IMR-90 (cell line): ENCODE measurements around the gene ARHGEF10L. TPM values are rescaled to one million over a fixed set of nuclear protein-coding genes. Genes with fewer than 3 reads are reported as not detected.

Experiments used
- ATAC-seq: fragments of 200-7000 bp; cut with Tn5 transposase; 2 replicates; pipeline ENCODE4 v1.9.1; 2020; ENCODE audit warnings: low read depth, mild to moderate bottlenecking, moderate library complexity
- BruUV-seq: library from RNA; stranded (reverse); fragments of 400-500 nt; replicated peaks from 2 replicates; lab custom pipeline; 2021; lab: Mats Ljungman, UMichigan
- CTCF ChIA-PET: fragments of 300-600 bp; formaldehyde crosslinking; extraction: SDS; loops from one replicate; lab custom pipeline; 2021; ENCODE audit warnings: antibody characterized with exemption; lab: Yijun Ruan, JAX
- POLR2A ChIA-PET: fragments of 300-600 bp; sonication (Branson Sonifier 250); formaldehyde crosslinking; loops from one replicate; lab custom pipeline; 2022; ENCODE audit warnings: antibody characterized with exemption; ENCODE audit not compliant: unreplicated experiment; lab: Charles Lee
- DNase-seq: peaks from one replicate; pipeline ENCODE4 v3.0.0; 2013
- H2AFZ ChIP-seq: replicated peaks from 2 replicates; pipeline ENCODE3; 2013; ENCODE audit warnings: low read length, mild to moderate bottlenecking; ENCODE audit not compliant: poor library complexity
- H2AK5ac ChIP-seq: 2 replicates; pipeline ENCODE4 v1.6.1; 2013; ENCODE audit warnings: low read depth, low read length, inconsistent platforms
- H2AK9ac ChIP-seq: replicated peaks from 2 replicates; pipeline ENCODE3; 2013; ENCODE audit warnings: mild to moderate bottlenecking, low read depth, low read length, moderate library complexity; ENCODE audit not compliant: poor library complexity
- H2BK120ac ChIP-seq: 2 replicates; pipeline ENCODE4 v1.6.1; 2013; ENCODE audit warnings: low read depth, low read length, inconsistent platforms
- H2BK15ac ChIP-seq: 3 replicates; pipeline ENCODE4 v1.6.1; 2013; ENCODE audit warnings: low read depth, low read length, inconsistent platforms
- H2BK20ac ChIP-seq: 2 replicates; pipeline ENCODE4 v1.6.1; 2013; ENCODE audit warnings: low read depth, mild to moderate bottlenecking, inconsistent platforms, low read length, moderate library complexity
- H2BK5ac ChIP-seq: 2 replicates; pipeline ENCODE4 v1.6.1; 2013; ENCODE audit warnings: mild to moderate bottlenecking, low read depth, low read length, inconsistent platforms; ENCODE audit not compliant: poor library complexity, severe bottlenecking
- H3K14ac ChIP-seq: replicated peaks from 2 replicates; pipeline ENCODE4 v1.6.1; 2013; ENCODE audit warnings: low read depth, low read length, inconsistent platforms
- H3K18ac ChIP-seq: 2 replicates; pipeline ENCODE4 v1.6.1; 2013; ENCODE audit warnings: low read depth, low read length, control low read depth
- H3K23ac ChIP-seq: 2 replicates; pipeline ENCODE4 v1.6.1; 2013; ENCODE audit warnings: low read depth, low read length, inconsistent platforms
- H3K27ac ChIP-seq: 2 replicates; pipeline ENCODE4 v1.5.1; 2013; ENCODE audit warnings: mild to moderate bottlenecking, control low read depth, low read length; ENCODE audit not compliant: insufficient read depth
- H3K27me3 ChIP-seq: 2 replicates; pipeline ENCODE4 v1.6.1; 2013; ENCODE audit warnings: low read length; ENCODE audit not compliant: control insufficient read depth, insufficient read depth
- H3K36me3 ChIP-seq: 2 replicates; pipeline ENCODE4 v1.6.1; 2013; ENCODE audit warnings: low read length, mixed read lengths; ENCODE audit not compliant: control insufficient read depth, insufficient read depth
- H3K4ac ChIP-seq: 2 replicates; pipeline ENCODE4 v1.6.1; 2013; ENCODE audit warnings: low read depth, low read length, inconsistent platforms
- H3K4me1 ChIP-seq: 2 replicates; pipeline ENCODE4 v1.6.1; 2013; ENCODE audit warnings: low read length, mixed read lengths; ENCODE audit not compliant: control insufficient read depth, insufficient read depth
- H3K4me2 ChIP-seq: 2 replicates; pipeline ENCODE4 v1.6.1; 2013; ENCODE audit warnings: low read depth, mild to moderate bottlenecking, control low read depth, low read length, moderate library complexity
- H3K4me3 ChIP-seq: 2 replicates; pipeline ENCODE4 v1.5.1; 2013; ENCODE audit warnings: low read depth, mild to moderate bottlenecking, control low read depth, low read length, moderate library complexity; ENCODE audit not compliant: insufficient read depth
- H3K56ac ChIP-seq: 2 replicates; pipeline ENCODE4 v1.6.1; 2013; ENCODE audit warnings: low read length, inconsistent platforms; ENCODE audit not compliant: insufficient read depth; ENCODE audit errors: extremely low read depth
- H3K79me1 ChIP-seq, 2 experiments: 2 replicates each; pipeline ENCODE4 v1.6.1; 2013; ENCODE audit warnings: low read length in 2 of 2, inconsistent platforms in 1 of 2, low read depth in 1 of 2
- H3K9ac ChIP-seq: 2 replicates; pipeline ENCODE4 v1.6.1; 2013; ENCODE audit warnings: low read depth, low read length, control low read depth
- H3K9me1 ChIP-seq: 2 replicates; pipeline ENCODE4 v1.6.1; 2013; ENCODE audit warnings: low read length, inconsistent platforms; ENCODE audit not compliant: insufficient read depth
- H3K9me3 ChIP-seq: 2 replicates; pipeline ENCODE4 v1.6.1; 2013; ENCODE audit warnings: low read length; ENCODE audit not compliant: control insufficient read depth, insufficient read depth
- H4K20me1 ChIP-seq: 2 replicates; pipeline ENCODE4 v1.6.1; 2013; ENCODE audit warnings: low read length, inconsistent platforms; ENCODE audit not compliant: insufficient read depth
- H4K5ac ChIP-seq: 2 replicates; pipeline ENCODE4 v1.6.1; 2013; ENCODE audit warnings: mild to moderate bottlenecking, low read depth, low read length, control low read depth
- H4K8ac ChIP-seq, 2 experiments: 2 replicates each; pipeline ENCODE4 v1.6.1; 2013; ENCODE audit warnings: low read depth in 2 of 2, low read length in 2 of 2, control low read depth in 1 of 2, inconsistent platforms in 1 of 2
- H4K91ac ChIP-seq: 2 replicates; pipeline ENCODE4 v1.6.1; 2013; ENCODE audit warnings: low read depth, low read length, inconsistent platforms; ENCODE audit not compliant: insufficient read depth
- POLR2A ChIP-seq: IDR thresholded peaks from 2 replicates; pipeline ENCODE4 v1.6.1; 2012; ENCODE audit warnings: mild to moderate bottlenecking, low read depth, low read length
- RAD21 ChIP-seq: IDR thresholded peaks from 2 replicates; pipeline ENCODE4 v1.6.1; 2012; ENCODE audit warnings: low read length, improper control_type of control experiment
- RCOR1 ChIP-seq: IDR thresholded peaks from 2 replicates; pipeline ENCODE4 v1.6.1; 2012; ENCODE audit warnings: mild to moderate bottlenecking, low read length, improper control_type of control experiment; ENCODE audit not compliant: insufficient replicate concordance
- SMC3 ChIP-seq: fragments of 150-350 bp; IDR thresholded peaks from 2 replicates; pipeline ENCODE4 v1.6.1; 2016; ENCODE audit warnings: low read depth, mild to moderate bottlenecking, antibody characterized with exemption, low read length, moderate library complexity
- WGBS, 2 experiments: methylation state at CpG; one replicate each; pipeline versions ENCODE4 v1.1.5 to v1.1.7; 2013; ENCODE audit warnings: missing lambda C conversion rate in 2 of 2; ENCODE audit not compliant: insufficient read length in 1 of 2; ENCODE audit errors: extremely low coverage in 2 of 2; 5-methylcytosine and 5-hydroxymethylcytosine counted together
- dilution Hi-C: fragments of 300-500 bp; cut with HindIII; formaldehyde crosslinking; loops from one replicate; pipeline ENCODE4 v1.14.3; 2018; ENCODE audit warnings: low sequenced_read_pairs; ENCODE audit not compliant: unreplicated experiment
- in situ Hi-C: fragments of 300-500 bp; cut with MboI; formaldehyde crosslinking; loops from 3 replicates; pipeline ENCODE4 v1.14.3; 2019; ENCODE audit warnings: low sequenced_read_pairs, inconsistent platforms, mixed read lengths
- intact Hi-C: fragments of 100-400 bp; cut with micrococcal nuclease; formaldehyde crosslinking; loops from 2 replicates; pipeline ENCODE4 v1.10.0; 2022
- polyA plus RNA-seq, 3 experiments: library from polyadenylated mRNA; depleted of rRNA; stranded (reverse); fragments of >200 nt; gene quantifications; 2 replicates each; pipeline ENCODE4 v1.2.3, GENCODE V29; 2012; ENCODE audit warnings: low replicate concordance in 1 of 3
- total RNA-seq: library from RNA; depleted of rRNA; stranded (reverse); fragments of >200 nt; gene quantifications from 2 replicates; pipeline ENCODE4 v1.2.3, GENCODE V29; 2012
- TF ChIP-seq, protein P1 (sequence below): fragments of 150-350 bp; IDR thresholded peaks from 2 replicates; pipeline ENCODE4 v1.6.1; 2016; ENCODE audit warnings: low read depth, mild to moderate bottlenecking, low read length, moderate library complexity, borderline replicate concordance
- TF ChIP-seq, protein P2 (sequence below): conservative IDR thresholded peaks from 2 replicates; pipeline ENCODE4 v1.5.1; 2012; ENCODE audit warnings: mild to moderate bottlenecking, low read depth, low read length, improper control_type of control experiment

Gene ARHGEF10L
- total and polyA plus RNA-seq, 2 of the 4 experiments (the other 2 are of a cell fraction): 4.8 to 12.4 TPM

DNA sequence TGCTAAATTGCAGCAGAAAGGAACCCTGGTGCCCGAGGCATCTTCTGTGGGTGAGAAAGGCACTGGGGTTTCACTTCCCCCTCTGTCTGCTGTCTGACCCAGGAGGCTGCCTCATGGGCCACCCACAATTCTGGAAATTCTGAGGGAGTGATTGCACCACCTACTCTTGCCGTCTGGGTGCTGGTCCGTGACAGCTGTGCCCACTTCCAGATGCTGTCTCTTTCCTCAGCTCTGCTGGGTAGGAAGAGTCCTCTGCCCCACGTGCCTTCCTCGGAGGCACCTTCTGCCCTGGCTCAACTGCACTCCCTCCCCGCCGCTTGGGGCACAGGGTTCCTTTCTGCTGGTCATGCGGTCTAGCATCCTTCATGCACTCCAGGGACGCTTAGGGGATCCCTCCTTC lies 96.3 kb downstream of the ARHGEF10L start:
- Histone ChIP-seq H4K8ac (no peak overlapping the region), H2BK5ac (no peak overlapping the region), H4K20me1 (no peaks in the 10 kb centered on the region; the same call in 1 of the 2 replicates), H3K9me3 (no peaks in the 10 kb centered on the region), H3K18ac (no peak overlapping the region), H2BK120ac (no peak overlapping the region), H4K91ac (no peak overlapping the region), H2BK15ac (no peak overlapping the region), H3K4ac (no peak overlapping the region), H3K9ac (no peak overlapping the region), H3K14ac (no peak overlapping the region), H3K4me3 (no peak overlapping the region), H3K27me3 (no peaks in the 10 kb centered on the region), H3K36me3 (peaks cover 51% of the 10 kb centered on the region), H4K5ac (no peak overlapping the region), H3K4me2 (no peak overlapping the region), H3K23ac (no peak overlapping the region), H3K56ac (no peak overlapping the region), H2BK20ac (no peak overlapping the region), H3K79me1 (peaks cover 0 to 5% of the 10 kb centered on the region in 2 experiments; a peak in 1 of 4 replicates), H3K27ac (no peak overlapping the region), H2AK5ac (no peak overlapping the region), H2AFZ (no peak overlapping the region), H3K4me1 (peaks cover 10% of the 10 kb centered on the region), H2AK9ac (peak overlapping the region; percentile 48), H3K9me1 (peaks cover 19% of the 10 kb centered on the region)
- DNase-seq: no peak
- ATAC-seq: no peak
- TF ChIP-seq SMC3 (no peak), RCOR1 (no peak), POLR2A (no peak), RAD21 (no peak)
- TF ChIP-seq, protein P1, sequence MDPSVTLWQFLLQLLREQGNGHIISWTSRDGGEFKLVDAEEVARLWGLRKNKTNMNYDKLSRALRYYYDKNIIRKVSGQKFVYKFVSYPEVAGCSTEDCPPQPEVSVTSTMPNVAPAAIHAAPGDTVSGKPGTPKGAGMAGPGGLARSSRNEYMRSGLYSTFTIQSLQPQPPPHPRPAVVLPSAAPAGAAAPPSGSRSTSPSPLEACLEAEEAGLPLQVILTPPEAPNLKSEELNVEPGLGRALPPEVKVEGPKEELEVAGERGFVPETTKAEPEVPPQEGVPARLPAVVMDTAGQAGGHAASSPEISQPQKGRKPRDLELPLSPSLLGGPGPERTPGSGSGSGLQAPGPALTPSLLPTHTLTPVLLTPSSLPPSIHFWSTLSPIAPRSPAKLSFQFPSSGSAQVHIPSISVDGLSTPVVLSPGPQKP: no peak
- TF ChIP-seq, protein P2, sequence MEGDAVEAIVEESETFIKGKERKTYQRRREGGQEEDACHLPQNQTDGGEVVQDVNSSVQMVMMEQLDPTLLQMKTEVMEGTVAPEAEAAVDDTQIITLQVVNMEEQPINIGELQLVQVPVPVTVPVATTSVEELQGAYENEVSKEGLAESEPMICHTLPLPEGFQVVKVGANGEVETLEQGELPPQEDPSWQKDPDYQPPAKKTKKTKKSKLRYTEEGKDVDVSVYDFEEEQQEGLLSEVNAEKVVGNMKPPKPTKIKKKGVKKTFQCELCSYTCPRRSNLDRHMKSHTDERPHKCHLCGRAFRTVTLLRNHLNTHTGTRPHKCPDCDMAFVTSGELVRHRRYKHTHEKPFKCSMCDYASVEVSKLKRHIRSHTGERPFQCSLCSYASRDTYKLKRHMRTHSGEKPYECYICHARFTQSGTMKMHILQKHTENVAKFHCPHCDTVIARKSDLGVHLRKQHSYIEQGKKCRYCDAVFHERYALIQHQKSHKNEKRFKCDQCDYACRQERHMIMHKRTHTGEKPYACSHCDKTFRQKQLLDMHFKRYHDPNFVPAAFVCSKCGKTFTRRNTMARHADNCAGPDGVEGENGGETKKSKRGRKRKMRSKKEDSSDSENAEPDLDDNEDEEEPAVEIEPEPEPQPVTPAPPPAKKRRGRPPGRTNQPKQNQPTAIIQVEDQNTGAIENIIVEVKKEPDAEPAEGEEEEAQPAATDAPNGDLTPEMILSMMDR: no peak
- BruUV-seq: no TSS peak
- intact Hi-C loops (no loop called here), dilution Hi-C loops (no loop called here), in situ Hi-C loops (no loop called here)
- ChIA-PET CTCF (no interaction called here), POLR2A (no interaction called here)
- WGBS, 2 experiments: 82% methylated on average over 3 of the region's 9 CpGs; no CpG with 5 or more reads in 1 of the 2 experiments
